ENCODE measurements around the gene ZNF580. TPM values are rescaled to one million over a fixed set of nuclear protein-coding genes. Genes with fewer than 3 reads are reported as not detected.

Gene ZNF580
- total and polyA plus RNA-seq, 2 experiments from 2014 or later = 10.1 to 53.8 TPM

DNA sequence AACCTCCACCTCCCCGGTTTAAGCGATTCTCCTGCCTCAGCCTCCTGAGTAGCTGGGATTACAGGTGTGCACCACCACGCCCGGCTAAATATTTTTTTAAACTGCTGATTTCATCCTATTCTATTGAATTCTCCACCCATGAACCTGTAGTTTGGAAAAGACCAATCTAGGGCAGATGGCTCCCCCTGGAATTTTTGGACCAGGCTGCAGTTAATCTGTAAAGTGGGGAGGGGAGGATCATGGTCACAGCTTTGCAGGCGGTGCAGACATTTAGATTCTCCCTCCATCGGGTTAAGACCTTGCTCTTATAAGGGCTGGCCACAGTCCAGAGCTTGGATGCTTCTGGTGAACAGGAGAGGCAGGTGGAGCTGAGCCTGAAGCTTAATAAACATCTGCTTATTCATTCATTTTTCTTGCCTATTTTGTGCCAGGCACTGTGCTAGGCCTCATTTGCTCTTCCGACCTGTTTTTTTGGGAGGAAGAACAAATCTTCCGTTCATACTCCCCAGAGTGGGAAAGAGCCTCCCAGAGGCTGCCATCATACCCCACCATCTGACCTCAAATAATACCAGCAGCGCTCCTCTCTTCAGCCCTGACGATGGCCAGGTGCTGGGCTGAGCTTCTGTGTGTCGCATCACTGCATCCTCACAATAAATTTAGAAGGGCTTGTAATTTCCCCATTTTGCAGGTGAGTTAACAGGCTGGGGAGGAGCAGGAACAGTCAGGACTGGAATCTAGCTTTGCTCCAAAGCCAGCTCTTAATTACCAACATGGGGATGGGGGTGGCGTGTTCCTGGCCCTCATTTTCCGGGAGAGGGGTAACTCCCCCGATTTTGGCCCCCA, 6.3 kb downstream of the ZNF580 start:
- TF ChIP-seq, protein P1, sequence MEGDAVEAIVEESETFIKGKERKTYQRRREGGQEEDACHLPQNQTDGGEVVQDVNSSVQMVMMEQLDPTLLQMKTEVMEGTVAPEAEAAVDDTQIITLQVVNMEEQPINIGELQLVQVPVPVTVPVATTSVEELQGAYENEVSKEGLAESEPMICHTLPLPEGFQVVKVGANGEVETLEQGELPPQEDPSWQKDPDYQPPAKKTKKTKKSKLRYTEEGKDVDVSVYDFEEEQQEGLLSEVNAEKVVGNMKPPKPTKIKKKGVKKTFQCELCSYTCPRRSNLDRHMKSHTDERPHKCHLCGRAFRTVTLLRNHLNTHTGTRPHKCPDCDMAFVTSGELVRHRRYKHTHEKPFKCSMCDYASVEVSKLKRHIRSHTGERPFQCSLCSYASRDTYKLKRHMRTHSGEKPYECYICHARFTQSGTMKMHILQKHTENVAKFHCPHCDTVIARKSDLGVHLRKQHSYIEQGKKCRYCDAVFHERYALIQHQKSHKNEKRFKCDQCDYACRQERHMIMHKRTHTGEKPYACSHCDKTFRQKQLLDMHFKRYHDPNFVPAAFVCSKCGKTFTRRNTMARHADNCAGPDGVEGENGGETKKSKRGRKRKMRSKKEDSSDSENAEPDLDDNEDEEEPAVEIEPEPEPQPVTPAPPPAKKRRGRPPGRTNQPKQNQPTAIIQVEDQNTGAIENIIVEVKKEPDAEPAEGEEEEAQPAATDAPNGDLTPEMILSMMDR (IDR thresholded peaks at IDR 0.05; ENCODE audit: poor library complexity) = no peak
- TF ChIP-seq EZH2 (IDR thresholded peaks at IDR 0.05; ENCODE audit: borderline replicate concordance) (no peak), EZH2phosphoT487 (IDR thresholded peaks at IDR 0.05; ENCODE audit: low read depth, severe bottlenecking, unreplicated experiment) (no peak)
- Histone ChIP-seq H3K4me1 (ENCODE audit: insufficient read depth) (peaks cover 21% of the 10 kb centered on the region), H3K9me2 (replicated peaks; ENCODE audit: insufficient read depth) (no peaks in the 10 kb centered on the region), H3K27ac (peak overlapping the region; percentile 96), H4K20me1 (ENCODE audit: insufficient read depth, poor library complexity, severe bottlenecking) (no peaks in the 10 kb centered on the region), H3K27me3 (no peaks in the 10 kb centered on the region), H2AFZ (peak overlapping the region; percentile 95), H3K36me3 (replicated peaks; ENCODE audit: insufficient read depth, low read depth) (no peaks in the 10 kb centered on the region), H3K4me3 (peak overlapping the region; percentile 99), H3K4me2 (peak overlapping the region; percentile 92), H3K9me3 (ENCODE audit: low read depth) (no peaks in the 10 kb centered on the region), H3K79me2 (peaks cover 56% of the 10 kb centered on the region)
- WGBS (ENCODE audit: low lambda C conversion rate, missing lambda C conversion rate) = 44% methylated on average over 14 of the region's 14 CpGs
- no peak for DNase-seq (ENCODE audit: low spot score)

DNA sequence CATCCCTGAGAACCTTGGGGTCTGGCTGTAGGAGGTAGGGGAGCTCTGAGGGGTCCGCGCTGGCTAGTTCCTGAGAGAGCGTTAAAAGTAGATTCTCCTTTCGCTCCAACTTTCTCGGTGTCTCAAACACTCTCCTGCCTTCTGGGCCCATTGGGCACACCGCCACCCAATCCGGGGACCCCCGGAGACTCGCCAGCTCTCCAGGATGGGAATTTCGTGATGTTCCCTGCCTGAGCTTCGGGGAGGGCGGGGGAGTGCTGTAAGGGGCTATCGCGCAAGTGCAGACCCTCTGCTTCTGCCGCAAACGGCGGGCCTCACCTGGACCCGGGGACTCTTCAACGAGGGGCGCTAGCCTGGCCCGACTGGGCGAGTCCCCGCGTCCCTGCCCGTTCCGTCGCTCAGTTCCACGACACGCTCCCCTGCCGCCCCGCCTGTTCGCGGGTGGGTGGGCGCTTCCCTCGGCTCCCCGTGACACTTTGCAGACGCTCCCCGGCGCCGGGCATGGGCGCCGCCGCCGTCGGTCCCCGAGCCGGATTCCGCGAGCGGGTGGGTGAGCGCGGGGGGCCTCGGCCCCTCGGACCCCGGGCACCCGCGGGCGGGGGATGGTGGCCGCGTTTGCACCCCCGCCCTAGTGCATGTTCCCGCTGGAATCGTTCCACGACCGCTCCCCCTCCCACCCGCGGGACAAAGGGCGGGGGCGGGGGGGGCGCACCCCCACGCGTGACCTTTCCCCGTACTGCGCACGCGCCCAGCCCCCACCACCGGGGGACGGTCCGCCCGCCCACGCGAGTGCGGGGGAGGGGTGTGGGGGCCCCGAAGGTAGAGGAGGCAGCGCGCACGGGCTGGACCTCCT, 7.2 kb downstream of the ZNF580 start, which contains the start of gene CCDC106:
TSS of gene CCDC106 (plus strand) at position 481 of the 853 bp plus-strand sequence. CDS start 835 bp downstream, outside the sequence.
- Histone ChIP-seq H3K27me3 (no peaks in the 10 kb centered on the region), H3K36me3 (replicated peaks; ENCODE audit: insufficient read depth, low read depth) (no peaks in the 10 kb centered on the region), H3K9me2 (replicated peaks; ENCODE audit: insufficient read depth) (no peaks in the 10 kb centered on the region), H3K4me1 (ENCODE audit: insufficient read depth) (peaks cover 18% of the 10 kb centered on the region), H3K4me3 (peak within 1 kb of the TSS; percentile 99), H4K20me1 (ENCODE audit: insufficient read depth, poor library complexity, severe bottlenecking) (no peaks in the 10 kb centered on the region), H3K9me3 (ENCODE audit: low read depth) (no peaks in the 10 kb centered on the region), H3K4me2 (peak within 1 kb of the TSS; percentile 92), H2AFZ (peak within 1 kb of the TSS; percentile 95), H3K27ac (peak within 1 kb of the TSS; percentile 96), H3K79me2 (peaks cover 48% of the 10 kb centered on the region)
- peak; percentile 82 for DNase-seq (ENCODE audit: low spot score)
- TF ChIP-seq, protein P1 (IDR thresholded peaks at IDR 0.05; ENCODE audit: poor library complexity) = no peak
- TF ChIP-seq EZH2phosphoT487 (IDR thresholded peaks at IDR 0.05; ENCODE audit: low read depth, severe bottlenecking, unreplicated experiment) (no peak), EZH2 (IDR thresholded peaks at IDR 0.05; ENCODE audit: borderline replicate concordance) (no peak)
- 1% methylated on average over 42 of the region's 87 CpGs for WGBS (ENCODE audit: low lambda C conversion rate, missing lambda C conversion rate)

DNA sequence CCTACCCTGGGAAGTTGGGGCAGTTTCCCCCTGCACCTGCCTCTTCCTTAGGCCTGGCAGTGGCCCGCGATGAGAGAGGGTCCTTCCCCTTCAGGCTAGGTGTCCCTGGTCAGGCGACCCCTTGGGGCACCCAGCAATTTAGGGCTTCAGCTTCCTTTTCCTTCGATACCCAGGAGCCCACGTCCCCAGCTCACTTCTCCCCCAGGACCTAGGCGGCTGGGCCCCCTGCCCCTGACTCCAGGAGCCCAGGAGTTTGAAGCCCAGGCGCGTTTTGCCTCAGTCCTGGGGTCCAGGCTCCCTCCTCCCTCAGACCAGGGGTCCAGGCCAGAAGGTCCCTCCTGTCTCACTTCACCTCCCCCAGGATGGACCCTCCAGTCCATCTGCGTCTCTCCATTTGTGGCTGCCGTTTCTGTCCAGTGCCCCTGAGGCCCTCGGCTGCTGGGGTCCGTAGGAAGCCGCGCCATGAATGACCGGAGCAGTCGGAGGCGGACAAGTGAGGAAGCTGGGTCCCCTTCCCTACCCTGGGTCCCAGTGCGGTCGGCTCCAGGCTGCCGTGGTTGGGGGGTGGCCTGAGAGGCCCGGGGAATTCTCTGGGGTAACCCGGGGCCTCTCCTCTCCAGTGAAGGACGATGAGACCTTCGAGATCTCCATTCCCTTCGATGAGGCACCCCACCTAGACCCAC, 7.9 kb downstream of the ZNF580 start:
- no peaks in the 10 kb centered on the region for H3K9me3 ChIP-seq (ENCODE audit: low read depth)
- H2AFZ ChIP-seq = peak overlapping the region; percentile 95

More for the DNA sequence above, 7.9 kb downstream of the ZNF580 start:
- Histone ChIP-seq H3K4me1 (ENCODE audit: insufficient read depth) (peaks cover 18% of the 10 kb centered on the region), H3K79me2 (peaks cover 46% of the 10 kb centered on the region), H4K20me1 (ENCODE audit: insufficient read depth, poor library complexity, severe bottlenecking) (no peaks in the 10 kb centered on the region), H3K36me3 (replicated peaks; ENCODE audit: insufficient read depth, low read depth) (no peaks in the 10 kb centered on the region), H3K4me2 (peak overlapping the region; percentile 92), H3K27ac (peak overlapping the region; percentile 96), H3K27me3 (no peaks in the 10 kb centered on the region), H3K9me2 (replicated peaks; ENCODE audit: insufficient read depth) (no peaks in the 10 kb centered on the region), H3K4me3 (peak overlapping the region; percentile 99)
- TF ChIP-seq, protein P1 (IDR thresholded peaks at IDR 0.05; ENCODE audit: poor library complexity) = no peak
- TF ChIP-seq EZH2 (IDR thresholded peaks at IDR 0.05; ENCODE audit: borderline replicate concordance) (no peak), EZH2phosphoT487 (IDR thresholded peaks at IDR 0.05; ENCODE audit: low read depth, severe bottlenecking, unreplicated experiment) (no peak)
- no peak for DNase-seq (ENCODE audit: low spot score)
- WGBS (ENCODE audit: low lambda C conversion rate, missing lambda C conversion rate) = 52% methylated on average over 24 of the region's 25 CpGs
